GM23338 (cell line): Measurements from ENCODE around the gene IQCM. TPM values are rescaled to one million over a fixed set of nuclear protein-coding genes. Genes with fewer than 3 reads are reported as not detected.

Experiments used
- ATAC-seq: fragments of 200-7000 bp; cut with Tn5 transposase; 3 replicates; pipeline ENCODE4 v1.9.1; 2020
- DNase-seq: peaks from one replicate; pipeline ENCODE4 v3.0.0-alpha.2; 2015; ENCODE audit warnings: low spot score
- H2AFZ ChIP-seq: fragments of 200-600 bp; sonication (generic); 2 replicates; pipeline ENCODE4 v1.8.0; 2016; ENCODE audit warnings: antibody characterized with exemption, mild to moderate bottlenecking, moderate library complexity
- H3F3A ChIP-seq: fragments of 200-600 bp; sonication (generic); replicated peaks from 2 replicates; pipeline ENCODE4 v1.8.0; 2017; ENCODE audit warnings: antibody characterized with exemption, mixed run types, low read depth
- H3K27ac ChIP-seq: fragments of 200-600 bp; sonication (generic); 2 replicates; pipeline ENCODE4 v1.6.1; 2016; ENCODE audit warnings: low read depth
- H3K27me3 ChIP-seq: fragments of 200-600 bp; sonication (generic); 2 replicates; pipeline ENCODE4 v1.8.0; 2016; ENCODE audit warnings: mild to moderate bottlenecking, mixed run types, moderate library complexity; ENCODE audit not compliant: insufficient read depth
- H3K36me3 ChIP-seq: fragments of 200-600 bp; sonication (generic); 2 replicates; pipeline ENCODE4 v1.8.0; 2016; ENCODE audit warnings: mild to moderate bottlenecking; ENCODE audit not compliant: insufficient read depth
- H3K4me1 ChIP-seq: fragments of 200-600 bp; sonication (generic); 2 replicates; pipeline ENCODE4 v1.8.0; 2016; ENCODE audit warnings: mild to moderate bottlenecking, moderate library complexity; ENCODE audit not compliant: insufficient read depth
- H3K4me2 ChIP-seq: fragments of 200-600 bp; sonication (generic); 2 replicates; pipeline ENCODE4 v1.7.1; 2017; ENCODE audit warnings: mixed run types
- H3K4me3 ChIP-seq: fragments of 200-600 bp; sonication (generic); 2 replicates; pipeline ENCODE4 v1.6.1; 2016; ENCODE audit warnings: mixed run types
- H3K79me2 ChIP-seq: fragments of 200-600 bp; sonication (generic); replicated peaks from 2 replicates; pipeline ENCODE4 v1.8.0; 2017; ENCODE audit warnings: mild to moderate bottlenecking; ENCODE audit not compliant: insufficient read depth
- H3K9me2 ChIP-seq: fragments of 200-600 bp; sonication (generic); 2 replicates; pipeline ENCODE4 v1.8.0; 2017; ENCODE audit not compliant: insufficient read depth
- H4K20me1 ChIP-seq: fragments of 200-600 bp; sonication (generic); replicated peaks from 2 replicates; pipeline ENCODE4 v1.8.0; 2017; ENCODE audit warnings: mild to moderate bottlenecking; ENCODE audit not compliant: insufficient read depth
- H3K27ac Mint-ChIP-seq: 2 replicates; pipeline ENCODE4 v1.8.0; 2020; ENCODE audit warnings: inconsistent platforms, mild to moderate bottlenecking, moderate library complexity, mixed read lengths
- H3K27me3 Mint-ChIP-seq: 3 replicates; pipeline ENCODE4 v1.8.0; 2022; ENCODE audit warnings: low read depth, mild to moderate bottlenecking, moderate library complexity, mixed read lengths, inconsistent platforms; ENCODE audit not compliant: insufficient read depth, poor library complexity
- H3K36me3 Mint-ChIP-seq: 3 replicates; pipeline ENCODE4 v1.8.0; 2021; ENCODE audit warnings: low read depth, mild to moderate bottlenecking, inconsistent platforms, moderate library complexity, mixed read lengths
- H3K4me1 Mint-ChIP-seq: 3 replicates; pipeline ENCODE4 v1.8.0; 2020; ENCODE audit warnings: mild to moderate bottlenecking, inconsistent platforms, mixed read lengths
- H3K4me3 Mint-ChIP-seq: 3 replicates; pipeline ENCODE4 v1.8.0; 2021; ENCODE audit warnings: moderate library complexity, mild to moderate bottlenecking, inconsistent platforms, mixed read lengths
- H3K9me3 Mint-ChIP-seq: 3 replicates; pipeline ENCODE4 v1.8.0; 2020; ENCODE audit warnings: moderate library complexity, mild to moderate bottlenecking, inconsistent platforms, mixed read lengths
- CREB1 ChIP-seq: fragments of 250-450 bp; sonication (Bioruptor Pico); IDR thresholded peaks from 2 replicates; pipeline ENCODE4 v1.5.0; 2020; ENCODE audit warnings: low read depth, mild to moderate bottlenecking, moderate library complexity
- CTCF ChIP-seq, 2 experiments: fragments of 200-600 bp in 1 of 2; sonication (generic) in 1 of 2; conservative IDR thresholded peaks; 2 replicates each; pipeline versions ENCODE4 v1.5.1 to v1.6.1; 2016 to 2017; ENCODE audit warnings: antibody characterized with exemption in 2 of 2, low read depth in 2 of 2, mild to moderate bottlenecking in 2 of 2, moderate library complexity in 1 of 2
- ETS1 ChIP-seq: IDR thresholded peaks from 2 replicates; pipeline ENCODE4 v1.6.1; 2016; ENCODE audit warnings: antibody characterized with exemption
- EZH2 ChIP-seq: fragments of 200-600 bp; sonication (generic); IDR thresholded peaks from one replicate; pipeline ENCODE4 v1.8.0; 2017; ENCODE audit warnings: antibody characterized with exemption, mild to moderate bottlenecking, low read depth; ENCODE audit not compliant: unreplicated experiment
- EZH2phosphoT487 ChIP-seq: fragments of 200-600 bp; sonication (generic); IDR thresholded peaks from one replicate; pipeline ENCODE4 v1.8.1; 2018; ENCODE audit warnings: antibody characterized with exemption; ENCODE audit not compliant: unreplicated experiment
- JUNB ChIP-seq: IDR thresholded peaks from one replicate; pipeline ENCODE4 v1.6.1; 2016; ENCODE audit warnings: antibody characterized with exemption; ENCODE audit not compliant: unreplicated experiment
- NANOG ChIP-seq: IDR thresholded peaks from 2 replicates; pipeline ENCODE4 v1.6.1; 2016; ENCODE audit warnings: antibody characterized with exemption, borderline replicate concordance
- POLR2AphosphoS5 ChIP-seq: IDR thresholded peaks from 2 replicates; pipeline ENCODE4 v1.6.1; 2016; ENCODE audit warnings: antibody characterized with exemption, low read depth
- REST ChIP-seq: IDR thresholded peaks from one replicate; pipeline ENCODE4 v1.6.1; 2018; ENCODE audit warnings: antibody characterized with exemption; ENCODE audit not compliant: unreplicated experiment
- STAT1 ChIP-seq: IDR thresholded peaks from one replicate; pipeline ENCODE4 v1.6.1; 2016; ENCODE audit warnings: antibody characterized with exemption; ENCODE audit not compliant: unreplicated experiment
- ZNF114 ChIP-seq: fragments of 250-450 bp; sonication (Bioruptor Pico); IDR thresholded peaks from 2 replicates; pipeline ENCODE4 v1.5.0; 2020; ENCODE audit warnings: mild to moderate bottlenecking, moderate library complexity
- ZNF331 ChIP-seq: fragments of 250-450 bp; sonication (Bioruptor Pico); IDR thresholded peaks from 2 replicates; pipeline ENCODE4 v1.5.0; 2020; ENCODE audit warnings: low read depth, mild to moderate bottlenecking, moderate library complexity
- ZNF462 ChIP-seq: fragments of 250-450 bp; sonication (Bioruptor Pico); IDR thresholded peaks from 2 replicates; pipeline ENCODE4 v1.5.0; 2020; ENCODE audit warnings: mild to moderate bottlenecking, moderate library complexity
- polyA plus RNA-seq: library from polyadenylated mRNA; unstranded; fragments of >200 nt; fragmentation: Nextera tagmentation; extraction: Ambion mirVana; gene quantifications from 2 replicates; pipeline ENCODE4 v1.2.1, GENCODE V29; 2016
- total RNA-seq: library from RNA; depleted of rRNA; stranded (reverse); fragments of >200 nt; shearing (Covaris generic); gene quantifications from 2 replicates; pipeline ENCODE4 v1.2.3, GENCODE V29; 2014

Gene IQCM
- total and polyA plus RNA-seq, 2 experiments from 2014 or later, result not detected

GRCh38 chr4:149752729-149753128 lies 62.9 kb downstream of the IQCM start:
- no peak overlapping the region for H3K27ac Mint-ChIP-seq
- peaks cover 5% of the 10 kb centered on the region for H3K4me1 Mint-ChIP-seq
- TF ChIP-seq NANOG (no peak), REST (no peak), ZNF331 (no peak), EZH2 (no peak), ZNF462 (CRISPR knock-in tag) (no peak), CTCF (conservative IDR thresholded peaks at IDR 0.05; ENCODE audit: low read depth in 2 of 2) (no peak), ZNF114 (CRISPR knock-in tag) (no peak), POLR2AphosphoS5 (no peak), JUNB (no peak), ETS1 (no peak), STAT1 (no peak), CREB1 (no peak), EZH2phosphoT487 (no peak)
- H3K36me3 ChIP-seq, result no peaks in the 10 kb centered on the region
- no peak overlapping the region for H2AFZ ChIP-seq
- H3K79me2 ChIP-seq, result no peaks in the 10 kb centered on the region
- no peaks in the 10 kb centered on the region for H3K9me2 ChIP-seq
- no peak for ATAC-seq
- no peaks in the 10 kb centered on the region for H4K20me1 ChIP-seq
- no peak for DNase-seq
- H3F3A ChIP-seq, result no peaks in the 10 kb centered on the region
- no peaks in the 10 kb centered on the region for H3K27me3 ChIP-seq
- H3K4me3 Mint-ChIP-seq, result no peak overlapping the region
- no peak overlapping the region for H3K4me2 ChIP-seq
- H3K36me3 Mint-ChIP-seq, result no peaks in the 10 kb centered on the region
- H3K4me3 ChIP-seq, result no peak overlapping the region
- H3K27ac ChIP-seq, result no peak overlapping the region
- H3K4me1 ChIP-seq, result no peaks in the 10 kb centered on the region
- H3K27me3 Mint-ChIP-seq, result no peaks in the 10 kb centered on the region
- no peaks in the 10 kb centered on the region for H3K9me3 Mint-ChIP-seq
